ENCODE data around the gene DOK3.

The DOK3 gene

DNA sequence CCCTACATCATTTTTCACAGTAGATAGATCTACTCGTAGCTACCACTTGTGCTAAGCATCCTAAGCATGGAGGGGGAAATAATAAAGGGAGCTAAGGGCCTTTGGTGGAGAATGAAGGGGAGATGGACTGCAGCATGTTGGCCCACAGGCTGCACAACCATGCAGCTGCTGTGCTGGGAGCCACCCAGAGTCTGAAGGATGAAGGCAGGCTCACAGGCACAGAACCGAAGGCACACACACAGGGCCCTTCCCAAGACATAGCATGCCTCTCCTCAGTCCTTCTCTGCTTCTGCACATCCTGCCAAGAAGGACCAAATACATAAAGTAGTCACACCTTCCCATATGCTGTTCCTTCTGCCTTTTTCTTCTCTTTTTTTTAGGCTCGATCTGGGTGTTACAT, 38.1 kb upstream of the DOK3 start:
- intact Hi-C loops (cut with DNase I; ENCODE audit: low total_unique reads) = no loop called here

DNA sequence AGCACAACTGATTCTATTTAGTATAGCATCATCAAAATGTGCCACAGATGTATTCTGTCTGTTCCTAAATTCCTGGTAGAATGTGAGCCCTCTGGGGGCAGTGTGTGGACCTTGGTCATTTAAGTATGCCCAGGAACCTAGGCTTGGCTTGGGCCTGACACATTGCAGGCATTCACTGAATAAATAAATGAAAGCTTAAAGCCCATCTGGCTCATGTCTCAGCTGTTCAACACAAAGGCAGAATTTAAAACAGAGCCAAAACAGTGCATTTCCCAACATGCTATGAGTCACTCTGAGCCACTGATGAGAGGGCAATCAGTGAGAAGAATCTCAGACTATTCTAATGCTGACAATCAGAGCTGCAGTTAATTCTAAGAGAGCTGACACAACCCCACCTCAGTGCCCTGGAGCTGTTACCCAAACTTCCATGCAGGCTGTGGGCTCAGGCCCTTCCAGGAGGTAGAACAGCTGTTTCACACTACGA, 36.7 kb upstream of the DOK3 start:
- peak overlapping the region; percentile 71 to 83 for H3K27ac ChIP-seq
- no peaks in the 10 kb centered on the region for H3K9me3 ChIP-seq
- H3K27me3 ChIP-seq = no peaks in the 10 kb centered on the region
- intact Hi-C loops (cut with DNase I; ENCODE audit: low total_unique reads) = no loop called here
- H3K4me3 ChIP-seq = no peak overlapping the region
- H3K36me3 ChIP-seq = peaks cover 0 to 6% (median 0%) of the 10 kb centered on the region in 3 donors
- peaks cover 0 to 79% (median 54%) of the 10 kb centered on the region in 4 donors for H3K4me1 ChIP-seq
- peak; percentile 63 to 82 for DNase-seq
- TF ChIP-seq, protein P1, sequence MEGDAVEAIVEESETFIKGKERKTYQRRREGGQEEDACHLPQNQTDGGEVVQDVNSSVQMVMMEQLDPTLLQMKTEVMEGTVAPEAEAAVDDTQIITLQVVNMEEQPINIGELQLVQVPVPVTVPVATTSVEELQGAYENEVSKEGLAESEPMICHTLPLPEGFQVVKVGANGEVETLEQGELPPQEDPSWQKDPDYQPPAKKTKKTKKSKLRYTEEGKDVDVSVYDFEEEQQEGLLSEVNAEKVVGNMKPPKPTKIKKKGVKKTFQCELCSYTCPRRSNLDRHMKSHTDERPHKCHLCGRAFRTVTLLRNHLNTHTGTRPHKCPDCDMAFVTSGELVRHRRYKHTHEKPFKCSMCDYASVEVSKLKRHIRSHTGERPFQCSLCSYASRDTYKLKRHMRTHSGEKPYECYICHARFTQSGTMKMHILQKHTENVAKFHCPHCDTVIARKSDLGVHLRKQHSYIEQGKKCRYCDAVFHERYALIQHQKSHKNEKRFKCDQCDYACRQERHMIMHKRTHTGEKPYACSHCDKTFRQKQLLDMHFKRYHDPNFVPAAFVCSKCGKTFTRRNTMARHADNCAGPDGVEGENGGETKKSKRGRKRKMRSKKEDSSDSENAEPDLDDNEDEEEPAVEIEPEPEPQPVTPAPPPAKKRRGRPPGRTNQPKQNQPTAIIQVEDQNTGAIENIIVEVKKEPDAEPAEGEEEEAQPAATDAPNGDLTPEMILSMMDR (IDR thresholded peaks at IDR 0.05) = no peak

More for the DNA sequence above, 38.1 kb upstream of the DOK3 start:
- Histone ChIP-seq H3K27me3 (no peaks in the 10 kb centered on the region), H3K9me3 (no peaks in the 10 kb centered on the region), H3K27ac (peak overlapping the region; percentile 32 to 51), H3K4me3 (no peak overlapping the region), H3K36me3 (peaks cover 0 to 6% (median 0%) of the 10 kb centered on the region in 3 donors), H3K4me1 (peaks cover 0 to 87% (median 54%) of the 10 kb centered on the region in 4 donors)
- DNase-seq = no peak
- TF ChIP-seq, protein P1 (IDR thresholded peaks at IDR 0.05) = no peak

DNA sequence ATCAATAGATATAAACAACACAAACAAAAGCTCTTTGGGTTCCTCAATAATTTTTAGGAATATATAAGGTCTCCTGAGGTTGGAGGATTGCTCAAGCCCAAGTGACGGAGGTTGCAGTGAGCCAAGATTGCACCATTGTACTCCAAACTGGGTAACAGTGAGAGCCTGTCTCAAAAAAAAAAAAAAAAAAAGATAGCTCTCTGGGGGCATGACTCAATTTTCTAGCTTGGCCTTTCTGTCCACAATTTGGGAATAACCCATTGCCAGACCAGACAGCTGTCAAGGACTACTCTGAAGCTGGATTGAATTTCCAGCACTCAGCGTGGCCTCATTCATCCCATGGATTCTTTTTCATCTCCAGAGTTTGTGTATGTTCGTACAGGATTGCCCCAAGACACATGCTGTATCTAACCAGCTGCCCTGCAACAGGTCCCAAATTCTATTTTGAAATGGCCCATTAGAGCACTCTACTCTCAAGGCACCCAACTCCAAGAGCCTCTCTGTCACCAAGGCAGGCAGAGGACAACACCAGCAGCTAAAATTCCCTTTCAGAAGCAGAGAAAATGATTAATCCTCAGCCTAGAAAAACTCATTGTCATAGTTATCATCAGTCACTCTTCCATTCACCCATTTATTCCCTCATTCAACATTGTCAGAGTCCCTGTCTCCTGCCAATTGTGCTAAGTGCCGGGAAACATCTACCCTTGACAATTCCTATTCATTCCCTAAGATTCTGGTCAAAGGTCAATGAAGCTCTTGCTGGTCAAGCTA, 36.0 kb upstream of the DOK3 start:
- Histone ChIP-seq H3K27ac (peak overlapping the region; percentile 71 to 83), H3K36me3 (peaks cover 0 to 2% (median 0%) of the 10 kb centered on the region in 3 donors), H3K4me1 (peaks cover 0 to 79% (median 55%) of the 10 kb centered on the region in 4 donors), H3K9me3 (no peaks in the 10 kb centered on the region), H3K27me3 (no peaks in the 10 kb centered on the region), H3K4me3 (no peak overlapping the region)
- TF ChIP-seq, protein P1 (IDR thresholded peaks at IDR 0.05) = no peak
- peak; percentile 84 to 92 for DNase-seq
- intact Hi-C loops (cut with DNase I; ENCODE audit: low total_unique reads) = no loop called here

DNA sequence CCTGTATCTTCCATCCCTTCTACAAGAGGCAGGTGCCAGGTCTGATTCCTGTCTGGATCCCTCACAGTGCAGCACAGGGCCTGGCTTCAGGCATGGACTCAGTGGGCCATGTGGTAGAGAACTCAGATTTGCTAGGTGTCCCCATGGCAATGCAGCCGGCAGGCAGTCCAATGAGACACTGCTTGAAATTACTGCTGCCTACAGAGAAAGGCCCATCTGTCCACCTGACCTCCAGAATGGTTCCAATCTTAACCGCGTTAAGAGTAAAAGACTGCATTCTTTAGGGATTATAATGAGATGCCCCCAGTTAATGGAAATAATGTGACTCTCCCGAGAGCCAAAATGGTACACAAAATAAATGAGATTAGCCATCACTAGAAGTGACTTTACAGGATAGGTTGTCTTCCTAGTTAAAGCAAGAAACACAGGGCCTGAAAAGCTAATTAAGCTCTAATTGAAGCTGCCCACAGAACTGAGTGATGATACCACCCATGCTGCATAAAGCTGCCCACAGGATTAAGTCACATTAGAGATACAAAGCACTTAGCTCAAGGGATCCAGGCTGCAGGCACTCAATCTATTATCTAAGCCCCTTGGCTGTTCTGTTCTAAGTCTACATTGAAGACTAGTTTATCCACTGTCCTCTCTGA, 33.3 kb upstream of the DOK3 start:
- no peaks in the 10 kb centered on the region for H3K9me3 ChIP-seq
- no peak for DNase-seq
- no peak overlapping the region for H3K4me3 ChIP-seq
- peak overlapping the region; percentile 28 to 71 for H3K27ac ChIP-seq
- TF ChIP-seq, protein P1 (IDR thresholded peaks at IDR 0.05) = no peak
- H3K27me3 ChIP-seq = no peaks in the 10 kb centered on the region
- peaks cover 3 to 88% (median 70%) of the 10 kb centered on the region in 4 donors for H3K4me1 ChIP-seq
- intact Hi-C loops (cut with DNase I; ENCODE audit: low total_unique reads) = no loop called here
- peaks cover 0 to 12% (median 0%) of the 10 kb centered on the region in 3 donors for H3K36me3 ChIP-seq

DNA sequence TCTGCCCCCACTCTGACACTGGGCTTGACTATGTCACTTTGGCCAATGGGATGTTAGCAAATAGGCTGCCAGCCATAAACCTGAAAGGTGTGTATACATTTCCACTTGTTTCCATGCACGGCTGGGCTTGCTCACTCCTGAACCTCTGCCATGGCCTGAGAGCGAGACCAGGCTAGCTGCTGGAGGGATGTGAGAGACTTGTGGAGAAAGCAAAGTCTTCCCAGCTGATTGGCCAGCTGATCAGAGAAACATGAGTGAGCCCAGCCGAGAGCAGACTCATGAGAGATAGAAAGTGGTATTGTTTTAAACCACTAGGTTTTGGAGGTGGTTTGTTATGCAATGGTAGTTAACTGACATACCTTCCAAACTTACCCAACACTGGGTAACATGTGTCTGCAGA, 30.8 kb upstream of the DOK3 start:
- peaks cover 8 to 30% (median 18%) of the 10 kb centered on the region in 3 donors for H3K36me3 ChIP-seq
- TF ChIP-seq, protein P1 (IDR thresholded peaks at IDR 0.05) = no peak
- H3K27ac ChIP-seq = peak overlapping the region in 1 of 2 donors; percentile 79
- intact Hi-C loops (cut with DNase I; ENCODE audit: low total_unique reads) = no loop called here
- peaks cover 14 to 89% (median 69%) of the 10 kb centered on the region in 4 donors for H3K4me1 ChIP-seq
- no peaks in the 10 kb centered on the region for H3K27me3 ChIP-seq
- no peak overlapping the region for H3K4me3 ChIP-seq
- no peaks in the 10 kb centered on the region for H3K9me3 ChIP-seq
- DNase-seq = no peak
